HUDEP-2 (cell line): ENCODE data around the gene VSX2.
"Not testable (repeated sequence)": the region's sequence is repeated elsewhere in the genome, so short reads cannot be mapped to it uniquely, and the experiment has no call there.

Experiments used
- DNase-seq, 76 experiments: peaks; one replicate each; lab custom pipeline; 2025; ENCODE audit not compliant: unreplicated experiment in 76 of 76; lab: John Stamatoyannopoulos, UW

The VSX2 gene

DNA sequence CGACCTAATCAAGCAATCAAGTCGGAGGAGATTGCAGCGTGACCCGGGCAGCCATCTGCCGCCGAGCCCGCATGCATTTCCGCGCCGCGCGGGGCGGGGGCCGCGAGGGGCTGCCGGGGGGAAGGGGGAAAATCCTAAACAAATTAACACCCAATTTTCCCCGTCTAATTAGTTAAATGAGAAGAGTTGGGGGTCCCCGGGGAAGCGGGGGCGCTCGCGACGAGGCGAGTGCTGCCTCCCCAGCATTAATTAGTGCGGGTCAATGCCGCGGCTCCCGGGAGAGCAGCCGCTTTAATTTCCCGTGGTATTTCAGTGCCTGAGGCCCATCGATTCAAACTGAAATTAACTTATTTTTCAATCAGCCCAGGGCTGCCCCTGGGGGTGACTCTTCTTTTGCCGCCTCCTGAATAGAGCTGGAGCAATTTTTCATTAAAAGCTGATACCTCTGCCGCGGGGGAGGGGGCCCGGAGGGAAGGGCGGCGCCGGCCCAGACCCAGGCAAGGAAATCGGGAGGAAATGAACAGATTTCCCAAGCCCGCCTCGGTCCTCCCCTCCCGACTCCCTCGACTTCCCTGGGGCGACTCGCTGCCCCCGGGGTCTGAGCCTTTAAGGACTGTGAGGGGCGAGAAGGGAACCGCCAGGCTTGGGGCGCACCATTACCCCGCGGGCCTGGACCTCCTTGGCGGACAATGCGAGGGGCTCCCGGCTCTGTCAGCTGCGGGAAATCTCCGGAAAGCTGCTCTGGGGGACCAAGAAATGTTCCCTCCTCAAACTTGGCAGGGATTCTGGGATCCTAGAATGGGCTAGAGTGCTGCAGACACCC, 18.9 kb downstream of the VSX2 start:
- no peak for DNase-seq

DNA sequence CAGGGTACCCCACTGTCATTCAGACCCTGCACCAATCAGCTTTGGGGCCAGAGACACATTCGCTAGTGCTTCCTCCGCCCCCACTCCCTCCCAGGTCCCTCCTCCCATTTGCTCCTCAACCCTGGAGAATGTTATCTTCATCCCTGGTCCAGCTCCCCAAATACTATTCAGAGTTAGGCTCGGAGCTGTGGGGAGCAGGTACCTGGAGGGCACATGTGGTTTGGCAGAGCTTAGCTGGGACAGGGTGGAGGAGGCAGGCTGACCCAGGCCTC, 19.5 kb downstream of the VSX2 start:
- no peak for DNase-seq

DNA sequence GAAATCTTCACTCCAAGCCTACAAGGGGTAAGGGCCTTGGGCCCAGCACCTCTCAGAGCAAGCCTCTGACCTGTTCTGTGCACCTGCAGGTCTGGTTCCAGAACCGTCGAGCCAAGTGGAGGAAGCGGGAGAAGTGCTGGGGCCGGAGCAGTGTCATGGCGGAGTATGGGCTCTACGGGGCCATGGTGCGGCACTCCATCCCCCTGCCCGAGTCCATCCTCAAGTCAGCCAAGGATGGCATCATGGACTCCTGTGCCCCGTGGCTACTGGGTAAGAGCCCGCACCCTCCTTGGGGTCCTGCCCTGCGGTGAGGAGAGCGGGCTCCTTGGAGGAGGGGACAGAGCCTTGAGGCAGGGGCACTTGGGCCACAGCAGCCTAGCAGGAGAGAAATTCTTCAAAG, 20.3 kb downstream of the VSX2 start:
- no peak for DNase-seq

DNA sequence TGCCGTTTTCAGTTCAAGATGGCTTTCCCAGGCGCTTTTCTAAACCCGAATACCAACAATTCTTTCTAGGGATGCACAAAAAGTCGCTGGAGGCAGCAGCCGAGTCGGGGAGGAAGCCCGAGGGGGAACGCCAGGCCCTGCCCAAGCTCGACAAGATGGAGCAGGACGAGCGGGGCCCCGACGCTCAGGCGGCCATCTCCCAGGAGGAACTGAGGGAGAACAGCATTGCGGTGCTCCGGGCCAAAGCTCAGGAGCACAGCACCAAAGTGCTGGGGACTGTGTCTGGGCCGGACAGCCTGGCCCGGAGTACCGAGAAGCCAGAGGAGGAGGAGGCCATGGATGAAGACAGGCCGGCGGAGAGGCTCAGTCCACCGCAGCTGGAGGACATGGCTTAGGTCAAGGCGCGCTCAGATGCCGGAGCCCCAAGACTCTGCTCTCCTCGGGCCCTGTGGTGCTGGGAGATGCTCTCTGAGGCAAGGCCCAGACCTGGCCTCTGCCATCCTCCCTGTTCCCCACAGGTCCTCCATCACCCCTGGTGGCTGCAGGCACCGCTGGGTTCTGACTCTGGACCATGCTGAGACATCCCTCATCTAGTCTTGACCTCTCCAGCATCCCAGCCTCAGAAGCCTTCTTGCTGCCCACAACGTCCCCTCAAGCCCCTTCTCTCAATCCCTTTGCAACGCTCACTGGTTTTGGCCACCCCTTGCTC, 21.4 kb downstream of the VSX2 start:
- DNase-seq = no peak

DNA sequence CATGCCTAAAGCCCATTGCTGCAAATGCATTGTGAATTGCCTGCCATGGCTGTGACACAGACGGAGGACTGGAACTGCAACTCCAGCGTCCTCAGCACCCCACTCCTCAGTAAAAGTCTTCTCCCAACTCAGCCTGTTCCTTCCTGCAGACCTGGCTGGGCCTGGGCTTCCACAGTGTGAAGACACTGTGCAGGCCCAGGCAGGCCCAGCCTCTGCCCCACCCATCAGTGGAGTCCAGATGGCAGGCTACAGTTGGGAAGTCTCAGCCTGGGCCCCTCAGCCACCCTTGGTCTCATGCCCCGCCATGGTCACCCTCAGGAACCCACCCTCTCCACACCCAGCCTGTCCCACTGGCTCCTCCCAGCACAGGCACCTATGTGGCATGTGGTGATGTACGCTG, 22.0 kb downstream of the VSX2 start:
- no peak for DNase-seq

DNA sequence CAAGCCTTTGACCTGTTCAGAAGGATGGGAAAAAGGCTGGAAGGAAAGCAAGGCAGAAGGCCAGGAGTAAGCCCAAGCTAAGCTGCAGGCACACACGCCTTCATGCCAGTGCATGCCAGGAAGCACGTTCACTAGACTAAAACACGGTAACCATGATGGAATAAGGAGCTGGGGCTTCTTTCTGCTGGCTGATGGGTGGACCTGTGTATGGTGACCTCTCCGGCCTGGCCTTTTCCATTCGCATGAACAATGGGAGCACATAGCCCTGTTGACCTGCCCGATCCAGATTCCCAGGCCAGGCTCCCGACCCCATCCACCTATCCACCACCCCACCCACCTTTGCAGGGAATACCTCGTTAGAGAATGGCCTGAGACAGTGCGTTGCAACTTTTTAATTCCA, 22.8 kb downstream of the VSX2 start:
- no peak for DNase-seq

DNA sequence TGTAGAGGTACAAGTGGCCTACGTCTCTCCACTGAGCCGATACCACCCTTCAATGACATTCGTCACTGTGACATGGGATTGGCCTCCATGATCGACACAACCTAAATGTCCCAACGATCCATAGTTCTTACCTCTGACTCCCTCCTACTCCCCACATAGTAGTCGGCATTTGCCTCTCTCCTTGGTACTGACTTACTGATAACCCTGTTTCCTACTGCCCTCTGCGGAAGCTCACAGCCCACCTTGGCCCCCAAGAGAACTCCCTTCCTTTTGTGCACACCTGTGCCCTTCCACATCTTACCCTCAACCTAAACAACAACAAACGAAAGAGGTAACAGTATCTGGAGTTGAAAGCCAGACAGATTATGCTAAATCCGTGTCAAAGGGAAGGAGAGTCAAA, 23.9 kb downstream of the VSX2 start:
- no peak for DNase-seq

DNA sequence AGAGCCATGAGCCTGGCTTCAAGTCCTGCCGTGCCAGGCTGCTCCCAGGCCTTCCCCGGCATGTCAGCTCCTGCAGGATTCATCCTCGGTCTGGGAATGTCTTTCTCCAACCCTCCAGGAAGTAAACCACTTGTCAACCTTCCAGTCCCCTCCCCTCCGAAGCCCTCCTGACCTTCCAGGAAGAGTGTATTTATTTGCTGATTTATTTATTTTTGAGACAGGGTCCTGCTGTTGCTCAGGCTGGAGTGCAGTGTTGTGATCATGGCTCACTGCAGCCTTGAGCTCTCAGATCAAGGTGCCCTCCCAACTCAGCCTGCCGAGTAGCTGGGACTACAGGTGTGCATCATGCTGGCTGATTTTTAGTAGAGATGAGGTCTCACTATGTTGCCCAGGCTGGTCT, 24.7 kb downstream of the VSX2 start:
- DNase-seq = no peak

DNA sequence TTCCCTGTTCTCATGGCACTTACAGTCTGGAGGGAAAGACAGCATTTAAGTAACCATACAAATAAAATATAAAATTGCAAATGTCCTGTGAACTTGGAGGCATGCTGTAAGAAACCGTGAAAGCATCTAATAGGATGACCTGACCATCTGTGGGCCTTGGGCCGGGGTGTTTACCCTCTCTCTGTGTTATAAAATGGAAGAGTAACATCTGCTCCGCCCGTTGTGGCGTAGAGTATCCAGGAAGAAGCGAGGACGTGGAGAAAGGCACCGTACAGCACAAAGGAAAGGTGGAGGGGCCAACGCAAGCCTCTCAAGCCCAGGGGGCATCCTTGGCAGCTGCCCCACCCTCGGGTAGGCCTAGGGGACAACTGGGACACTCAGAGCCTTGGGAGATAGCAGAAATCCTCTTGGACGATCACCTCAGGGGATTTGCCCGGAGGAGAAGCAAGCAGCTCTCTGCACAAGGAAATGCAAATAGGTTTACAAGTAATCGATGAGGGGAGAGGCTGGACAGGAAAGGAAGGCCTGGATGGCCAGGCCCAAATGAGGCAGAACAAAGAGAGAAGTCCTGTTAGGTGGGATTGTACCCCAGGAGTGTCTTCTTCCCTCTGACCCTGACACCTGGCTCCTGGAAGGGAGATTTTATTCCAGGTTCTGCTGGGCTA, 26.2 kb downstream of the VSX2 start:
- DNase-seq = no peak

DNA sequence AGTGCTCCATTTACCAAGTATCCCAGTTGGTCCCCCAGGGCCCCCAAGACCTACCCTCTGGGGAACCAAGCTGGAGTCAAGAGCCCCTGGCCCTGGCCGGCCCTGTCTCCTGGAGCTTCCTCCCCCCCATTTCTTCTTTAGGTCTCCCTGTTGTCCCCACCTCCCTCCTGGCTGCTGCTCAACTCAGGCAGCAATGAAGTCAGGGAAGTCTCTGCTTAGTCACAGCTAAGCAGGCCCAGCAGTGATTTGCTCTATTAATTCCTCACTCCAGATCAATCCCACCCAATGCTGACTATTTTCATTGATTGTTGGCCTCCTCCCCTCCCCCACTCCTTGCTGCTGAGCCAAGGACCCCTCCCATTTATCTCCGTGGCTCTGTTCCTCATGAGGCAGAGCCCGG, 28.3 kb downstream of the VSX2 start:
- DNase-seq = no peak

DNA sequence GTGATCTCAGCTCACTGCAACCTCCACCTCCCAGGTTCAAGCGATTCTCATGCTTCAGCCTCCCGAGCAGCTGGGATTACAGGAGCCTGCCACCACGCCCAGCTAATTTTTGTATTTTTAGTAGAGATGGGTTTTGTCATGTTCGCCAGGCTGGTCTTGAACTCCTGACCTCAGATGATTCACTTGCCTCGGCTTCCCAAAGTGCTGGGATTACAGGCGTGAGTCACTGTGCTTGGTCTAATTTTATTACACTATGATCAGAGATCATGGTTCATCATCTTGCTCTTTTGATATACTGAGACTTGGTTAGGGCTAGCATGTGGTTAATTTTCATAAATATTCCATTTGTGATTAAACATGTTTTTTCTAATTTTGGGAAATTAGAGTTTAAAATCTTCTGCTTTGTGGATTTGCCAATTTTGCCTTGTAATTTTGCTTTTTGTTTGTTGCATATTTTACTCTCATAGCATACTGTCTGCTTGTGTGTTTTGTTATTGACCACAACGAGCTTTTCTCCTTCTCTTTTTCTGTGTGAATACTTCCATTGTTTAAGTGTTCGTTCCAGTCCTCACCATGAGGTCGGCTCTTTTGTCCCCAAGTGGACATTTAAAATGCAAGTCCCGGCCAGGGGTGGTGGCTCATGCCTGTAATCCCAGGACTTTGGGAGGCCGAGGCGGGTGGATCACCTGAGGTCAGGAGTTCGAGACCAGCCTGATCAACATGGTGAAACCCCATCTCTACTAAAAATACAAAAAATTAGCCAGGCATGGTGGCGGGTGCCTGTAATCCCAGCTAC, 31.3 kb downstream of the VSX2 start:
- DNase-seq = not testable (repeated sequence)

DNA sequence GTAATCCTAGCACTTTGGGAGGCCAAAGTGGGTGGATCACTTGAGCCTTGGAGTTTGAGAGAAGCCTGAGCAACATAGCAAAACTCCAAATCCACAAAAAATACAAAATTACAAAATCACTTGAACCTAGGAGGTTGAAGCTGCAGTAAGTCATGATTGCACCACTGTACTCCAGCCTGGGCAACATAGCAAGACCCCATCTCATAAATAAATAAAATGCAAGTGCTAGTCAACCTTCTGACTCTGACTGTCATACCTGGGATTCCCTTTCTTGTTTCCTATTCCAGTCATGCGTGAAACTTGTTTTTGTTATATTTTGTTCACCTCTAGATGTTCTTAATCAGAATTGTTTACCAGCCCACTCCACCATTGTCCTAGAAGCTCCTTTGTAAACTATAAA, 32.1 kb downstream of the VSX2 start:
- DNase-seq = no peak

DNA sequence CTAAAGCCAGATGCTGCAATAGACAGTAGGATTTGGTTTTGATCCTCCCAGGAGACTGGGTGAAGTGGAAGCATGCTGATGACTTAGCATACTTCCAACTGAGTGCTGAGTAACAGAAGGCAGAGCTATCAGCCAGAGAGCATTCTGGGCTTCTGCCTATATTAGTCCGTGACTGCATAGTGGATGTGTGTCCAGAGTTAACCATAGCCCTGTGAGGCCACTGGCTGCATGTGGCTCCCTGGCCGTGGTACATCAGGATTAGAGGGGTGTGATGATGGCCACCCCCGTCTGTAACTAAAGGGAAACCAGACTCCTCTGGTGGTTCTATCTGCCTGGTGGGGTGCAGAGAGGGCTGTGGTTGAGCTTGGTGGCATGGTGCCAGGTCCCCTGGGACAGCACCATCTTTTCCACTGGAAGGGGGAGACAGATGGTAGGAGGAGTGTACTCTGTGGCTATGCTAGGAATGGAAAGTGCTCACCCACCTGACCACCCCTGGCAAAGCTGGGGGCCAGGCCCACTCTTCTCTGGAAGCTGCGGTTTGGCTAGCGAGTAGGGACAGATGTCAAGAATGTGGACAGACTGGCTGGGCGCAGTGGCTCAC, 36.1 kb downstream of the VSX2 start:
- DNase-seq = no peak

DNA sequence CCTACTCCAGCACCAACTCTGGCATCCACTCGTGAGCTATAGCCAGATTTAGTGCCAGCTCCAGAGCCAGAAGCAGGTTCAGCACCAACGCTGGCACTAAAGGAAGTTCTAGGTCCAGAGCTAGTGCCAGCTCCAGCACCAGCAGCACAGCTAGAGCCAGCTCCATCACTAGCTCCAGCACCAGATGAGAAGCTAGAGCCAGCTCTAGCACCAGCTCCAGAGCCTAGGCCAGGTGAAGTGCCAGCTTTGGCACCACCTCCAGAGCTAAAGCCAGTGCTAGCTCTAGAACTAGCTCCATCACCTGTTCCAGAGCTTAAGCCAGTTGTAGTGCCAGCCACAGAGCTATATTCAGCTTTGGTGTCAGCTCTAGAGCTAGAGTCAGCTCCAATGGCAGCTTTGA, 38.8 kb downstream of the VSX2 start:
- DNase-seq = no peak

DNA sequence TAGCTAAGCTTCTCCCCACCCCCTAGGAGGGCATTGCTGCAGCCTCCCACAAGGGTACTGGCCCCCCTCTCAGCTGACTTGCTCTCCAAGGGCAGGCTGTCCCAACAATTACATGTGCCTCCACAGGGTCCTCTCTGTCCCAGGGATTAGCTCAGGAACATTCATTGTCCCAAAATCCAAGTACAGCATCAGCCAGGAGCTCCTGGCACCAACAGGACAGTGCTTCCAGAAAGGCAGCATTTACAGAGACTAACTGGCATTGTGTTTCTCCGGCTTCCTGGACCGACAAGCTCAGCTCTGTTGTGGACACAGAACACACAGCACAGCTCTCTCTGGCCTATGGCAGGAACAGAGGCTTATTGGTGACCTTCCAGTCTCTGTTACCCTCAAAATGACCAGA, 41.8 kb downstream of the VSX2 start:
- DNase-seq = no peak

DNA sequence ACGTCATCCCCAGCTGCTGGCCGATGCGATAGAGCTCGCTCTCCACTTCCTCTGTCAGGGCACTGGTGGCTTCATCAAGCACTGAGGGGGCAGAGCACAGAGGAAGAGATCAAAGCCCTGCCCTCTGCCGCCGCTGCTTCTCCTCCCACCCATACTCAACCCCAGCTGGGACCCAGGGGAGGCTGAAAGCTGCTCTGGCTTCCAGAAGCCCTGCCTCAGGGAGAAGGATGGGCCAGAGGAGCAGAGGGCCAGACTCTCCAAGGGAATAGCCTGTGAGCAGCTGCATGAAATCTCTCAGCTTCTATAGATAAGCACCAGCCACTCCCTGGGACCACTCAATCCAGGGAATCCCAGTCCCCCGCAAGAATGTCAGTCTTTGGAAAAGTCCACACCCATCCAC, 47.5 kb downstream of the VSX2 start:
- DNase-seq = no peak

DNA sequence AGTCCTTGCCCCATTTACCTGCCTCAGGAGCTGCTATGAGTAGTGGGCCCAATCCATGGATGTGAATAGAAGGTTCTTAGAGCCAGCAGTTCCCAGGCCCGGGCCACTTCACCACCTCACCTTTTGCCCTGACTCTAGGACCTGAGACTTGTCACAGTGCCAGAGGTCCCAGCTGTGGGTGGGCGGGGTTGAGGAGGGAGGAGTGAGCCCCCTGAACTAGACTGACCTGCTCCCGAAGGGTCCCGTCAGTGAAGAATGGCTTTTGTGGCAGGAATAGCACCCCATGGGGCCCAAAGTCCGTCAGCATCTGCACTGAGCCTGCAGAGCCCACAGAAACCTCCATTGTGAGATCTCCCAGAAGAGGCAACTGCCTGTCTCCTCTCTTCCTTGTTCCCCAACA, 50.6 kb downstream of the VSX2 start:
- no peak for DNase-seq

DNA sequence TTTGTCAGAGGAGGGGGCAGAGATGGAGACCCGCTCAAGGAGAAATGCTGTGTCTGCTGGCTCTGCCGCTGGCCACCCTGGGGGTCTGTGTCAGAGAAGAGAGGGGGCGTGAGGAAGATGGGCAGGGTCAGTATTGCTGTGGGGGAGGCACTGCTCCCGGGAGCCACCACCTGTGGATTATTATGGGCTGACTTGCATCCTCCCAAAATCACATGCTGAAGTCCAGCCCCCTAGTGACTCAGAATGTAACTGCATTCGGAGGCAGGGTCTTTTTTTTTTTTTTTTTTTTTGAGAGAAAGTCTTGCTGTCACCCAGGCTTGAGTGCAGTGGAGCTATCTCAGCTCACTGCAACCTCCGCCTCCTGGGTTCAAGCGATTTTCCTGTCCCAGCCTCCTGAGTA, 51.2 kb downstream of the VSX2 start:
- DNase-seq = peak in 34 of 76 experiments; percentile 1 to 50 (median 12)

DNA sequence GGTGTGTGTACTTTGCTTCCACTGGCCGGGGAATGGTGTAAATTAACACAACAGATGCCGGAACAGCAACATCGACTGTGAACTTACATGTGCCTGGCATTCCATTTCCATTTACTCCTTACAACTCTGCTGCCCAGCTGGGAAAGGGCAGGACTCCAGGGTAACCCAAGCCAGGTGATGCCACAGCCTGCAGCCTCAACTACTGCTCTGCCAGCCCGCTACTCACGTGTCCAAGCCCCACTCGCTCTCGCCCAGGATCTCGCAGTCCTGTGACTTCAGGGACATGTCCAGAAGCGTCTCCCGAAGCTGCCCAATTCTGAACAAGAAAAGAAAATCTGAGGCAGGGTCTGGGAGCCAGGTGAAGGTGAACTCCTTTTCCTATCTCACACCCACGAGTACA, 52.8 kb downstream of the VSX2 start:
- DNase-seq = no peak

DNA sequence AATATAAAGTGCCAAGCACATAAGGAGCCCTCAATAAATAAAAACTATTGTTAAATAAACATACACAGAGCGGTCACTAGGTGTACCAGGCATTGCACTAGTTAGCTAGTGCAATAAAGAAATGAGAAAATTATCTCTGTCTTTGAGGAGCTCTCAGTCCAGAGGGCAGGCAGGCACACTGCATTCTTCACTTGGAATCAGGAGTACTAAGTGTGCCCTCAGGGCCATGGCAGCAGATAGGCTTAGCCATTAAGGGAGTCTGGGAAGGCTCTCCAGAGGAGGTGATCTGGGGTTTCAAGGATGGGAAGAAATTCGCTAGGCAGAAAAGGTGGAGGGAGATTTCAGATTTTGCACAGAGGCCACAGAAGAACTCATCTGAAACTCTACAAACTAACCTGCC, 54.4 kb downstream of the VSX2 start:
- DNase-seq = no peak

DNA sequence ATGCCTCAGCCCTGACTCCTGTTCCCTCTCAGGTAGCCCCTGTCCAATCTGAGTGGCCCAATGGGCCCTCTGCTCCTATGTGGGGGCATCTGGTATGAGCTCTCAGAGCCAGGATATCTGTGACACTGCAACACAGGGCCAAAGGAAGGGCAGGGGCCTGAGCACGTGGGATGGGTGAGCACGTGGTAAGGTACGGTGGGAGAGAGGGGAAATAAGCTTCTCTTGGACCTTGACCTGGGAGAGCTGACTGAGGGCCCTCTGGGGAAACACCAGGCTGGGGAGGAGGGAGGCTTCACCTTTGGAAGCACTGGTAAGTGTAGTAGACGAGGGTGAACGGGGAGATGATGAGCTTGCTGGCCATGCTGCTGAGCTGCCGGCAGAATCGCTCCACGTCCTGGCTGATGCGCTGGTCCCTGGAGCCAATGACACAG, 56.8 kb downstream of the VSX2 start:
- no peak for DNase-seq
